Esophagus muscularis mucosa (tissue), 4 donors: ENCODE measurements around the gene AGAP1. TPM values are rescaled to one million over a fixed set of nuclear protein-coding genes. Genes with fewer than 3 reads are reported as not detected.

Experiments
- DNase-seq: peaks from one replicate; pipeline ENCODE4 v3.0.0-alpha.2; 2017; ENCODE audit errors: extremely low spot score
- H3K27ac ChIP-seq, 4 donors: fragments of 200-600 bp; sonication (generic); replicated peaks in 1 of 4; 1 replicate in 3 of 4; 2 replicates in 1 of 4; pipeline ENCODE4 v1.5.1; 2016 to 2019; ENCODE audit warnings: mild to moderate bottlenecking in 1 of 4
- H3K27me3 ChIP-seq, 4 donors: fragments of 200-600 bp; sonication (generic); one replicate each; pipeline versions ENCODE4 v1.5.1 to v1.6.0; 2016 to 2019
- H3K36me3 ChIP-seq, 4 donors: fragments of 200-600 bp; sonication (generic); one replicate each; pipeline ENCODE4 v1.5.1; 2016 to 2019
- H3K4me1 ChIP-seq, 4 donors: fragments of 200-600 bp; sonication (generic); one replicate each; pipeline ENCODE4 v1.5.1; 2016 to 2019
- H3K4me3 ChIP-seq, 4 donors: fragments of 200-600 bp; sonication (generic); 1 replicate in 2 of 4; 2 replicates in 2 of 4; pipeline ENCODE4 v1.5.1; 2016 to 2019; ENCODE audit warnings: mild to moderate bottlenecking in 4 of 4, moderate library complexity in 1 of 4
- H3K9me3 ChIP-seq, 4 donors: fragments of 200-600 bp; sonication (generic); 1 replicate in 3 of 4; 2 replicates in 1 of 4; pipeline ENCODE4 v1.5.1; 2016 to 2019
- EP300 ChIP-seq: sonication (generic); formaldehyde crosslinking; IDR thresholded peaks from one replicate; pipeline ENCODE4 v1.6.1; 2017; ENCODE audit warnings: antibody characterized with exemption
- POLR2A ChIP-seq: fragments of 450-650 bp; IDR thresholded peaks from one replicate; pipeline ENCODE4 v1.6.1; 2017; ENCODE audit warnings: antibody characterized with exemption, moderate library complexity, mild to moderate bottlenecking, low read depth
- POLR2AphosphoS5 ChIP-seq, 2 donors: sonication (generic); formaldehyde crosslinking; IDR thresholded peaks; one replicate each; pipeline ENCODE4 v1.6.1; 2017; ENCODE audit warnings: antibody characterized with exemption in 2 of 2
- WGBS: methylation state at CpG from one replicate; pipeline ENCODE4 v1.1.5; 2018; 5-methylcytosine and 5-hydroxymethylcytosine counted together
- intact Hi-C: fragments of 100-400 bp; cut with DNase I; formaldehyde crosslinking; loops from one replicate; pipeline ENCODE4 v1.15.1; 2023
- total RNA-seq, 4 donors: library from RNA; depleted of rRNA; stranded (reverse); fragments of >200 nt; gene quantifications; one replicate each; pipeline versions ENCODE4 v1.1.0 to v1.2.1, GENCODE V29; 2016
- TF ChIP-seq, protein P1 (sequence below), 3 experiments: fragments of 200-600 bp in 2 of 3; fragments of 450-650 bp in 1 of 3; sonication (generic) in 2 of 3; IDR thresholded peaks; one replicate each; pipeline ENCODE4 v1.5.1; 2017 to 2019; ENCODE audit warnings: antibody characterized with exemption in 3 of 3, mild to moderate bottlenecking in 2 of 3, moderate library complexity in 1 of 3

Gene AGAP1
- total RNA-seq, 4 donors from 2014 or later = 37.9 to 62.4 (median 47.2) TPM

DNA sequence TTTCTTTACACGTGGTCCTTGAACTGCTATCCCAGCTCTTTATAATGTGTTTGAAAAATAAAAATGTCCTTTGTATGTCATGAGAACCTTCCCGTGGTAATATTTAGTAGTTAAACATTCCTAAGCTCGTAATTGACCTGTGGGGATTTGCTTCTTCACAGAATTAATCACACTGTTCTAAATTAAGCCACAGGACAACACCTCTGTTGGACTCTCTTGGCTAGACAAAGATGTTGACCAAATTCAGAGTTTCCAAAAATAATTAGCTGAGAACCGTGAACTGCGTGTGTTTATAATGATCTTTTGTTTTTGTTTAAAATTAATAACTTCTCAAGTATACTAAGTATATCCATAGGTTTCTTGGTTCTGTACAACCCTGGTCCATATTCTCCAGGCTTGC lies 528.3 kb downstream of the AGAP1 start:
- H3K27me3 ChIP-seq = no peaks in the 10 kb centered on the region
- peaks cover 0 to 19% (median 6%) of the 10 kb centered on the region in 4 donors for H3K36me3 ChIP-seq
- no peak for TF ChIP-seq EP300
- TF ChIP-seq, protein P1, sequence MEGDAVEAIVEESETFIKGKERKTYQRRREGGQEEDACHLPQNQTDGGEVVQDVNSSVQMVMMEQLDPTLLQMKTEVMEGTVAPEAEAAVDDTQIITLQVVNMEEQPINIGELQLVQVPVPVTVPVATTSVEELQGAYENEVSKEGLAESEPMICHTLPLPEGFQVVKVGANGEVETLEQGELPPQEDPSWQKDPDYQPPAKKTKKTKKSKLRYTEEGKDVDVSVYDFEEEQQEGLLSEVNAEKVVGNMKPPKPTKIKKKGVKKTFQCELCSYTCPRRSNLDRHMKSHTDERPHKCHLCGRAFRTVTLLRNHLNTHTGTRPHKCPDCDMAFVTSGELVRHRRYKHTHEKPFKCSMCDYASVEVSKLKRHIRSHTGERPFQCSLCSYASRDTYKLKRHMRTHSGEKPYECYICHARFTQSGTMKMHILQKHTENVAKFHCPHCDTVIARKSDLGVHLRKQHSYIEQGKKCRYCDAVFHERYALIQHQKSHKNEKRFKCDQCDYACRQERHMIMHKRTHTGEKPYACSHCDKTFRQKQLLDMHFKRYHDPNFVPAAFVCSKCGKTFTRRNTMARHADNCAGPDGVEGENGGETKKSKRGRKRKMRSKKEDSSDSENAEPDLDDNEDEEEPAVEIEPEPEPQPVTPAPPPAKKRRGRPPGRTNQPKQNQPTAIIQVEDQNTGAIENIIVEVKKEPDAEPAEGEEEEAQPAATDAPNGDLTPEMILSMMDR (IDR thresholded peaks at IDR 0.05) = no peak
- no peak for TF ChIP-seq POLR2A
- TF ChIP-seq POLR2AphosphoS5 (IDR thresholded peaks at IDR 0.05) = no peak
- H3K4me1 ChIP-seq = peaks cover 0 to 24% (median 5%) of the 10 kb centered on the region in 4 donors
- no peaks in the 10 kb centered on the region for H3K9me3 ChIP-seq
- no peak for DNase-seq
- H3K27ac ChIP-seq = no peak overlapping the region
- intact Hi-C loops = no loop called here
- no peak overlapping the region for H3K4me3 ChIP-seq
- WGBS = 58% methylated on average over 5 of the region's 5 CpGs

DNA sequence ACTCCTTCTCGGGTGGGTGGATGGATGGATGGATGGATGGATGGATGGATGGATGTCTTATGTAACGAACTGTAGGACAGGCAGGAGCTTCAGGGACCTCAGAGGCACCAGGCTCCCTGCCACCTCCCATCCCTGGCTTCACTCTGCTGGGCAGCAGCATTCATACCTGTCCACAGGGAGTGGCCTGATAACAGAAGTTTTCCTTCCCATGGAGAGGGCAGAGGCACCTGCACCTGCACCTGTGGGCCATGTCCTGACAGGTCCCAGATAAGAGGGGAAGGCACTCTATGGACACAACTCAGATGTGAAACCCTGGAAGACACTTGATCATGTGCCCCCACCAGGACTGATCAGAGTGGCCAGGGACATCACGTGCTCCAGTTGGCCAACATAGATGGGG lies 532.0 kb downstream of the AGAP1 start:
- Histone ChIP-seq H3K4me3 (no peak overlapping the region), H3K9me3 (no peaks in the 10 kb centered on the region), H3K4me1 (peaks cover 0 to 24% (median 5%) of the 10 kb centered on the region in 4 donors), H3K27ac (no peak overlapping the region), H3K36me3 (no peaks in the 10 kb centered on the region), H3K27me3 (no peaks in the 10 kb centered on the region)
- WGBS = 100% methylated on average over 3 of the region's 3 CpGs
- intact Hi-C loops = no loop called here
- TF ChIP-seq POLR2AphosphoS5 (IDR thresholded peaks at IDR 0.05) (no peak), POLR2A (no peak)
- TF ChIP-seq, protein P1 (IDR thresholded peaks at IDR 0.05) = no peak
- DNase-seq = no peak

DNA sequence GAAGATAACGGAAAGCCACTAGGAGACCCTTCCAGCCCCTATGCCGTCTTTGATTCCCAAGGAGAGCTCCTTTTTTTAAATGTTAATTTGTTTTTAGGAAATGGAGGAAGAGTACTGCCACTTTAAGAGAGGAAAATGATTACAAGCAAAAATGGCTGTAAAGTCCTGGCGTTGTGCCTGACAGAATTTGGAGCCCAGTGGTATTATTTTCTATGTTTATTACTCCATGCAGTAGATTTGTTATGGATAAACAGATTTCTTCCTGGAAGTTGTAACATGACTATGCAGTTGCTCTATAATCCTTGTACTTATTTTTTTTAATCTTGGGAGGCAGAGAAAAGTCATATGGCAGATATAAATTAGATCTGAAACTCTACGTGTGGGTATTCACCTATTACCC lies 533.0 kb downstream of the AGAP1 start:
- intact Hi-C loops = no loop called here
- WGBS = 86% methylated on average over 4 of the region's 4 CpGs
- Histone ChIP-seq H3K36me3 (no peaks in the 10 kb centered on the region), H3K4me1 (peaks cover 0 to 20% (median 3%) of the 10 kb centered on the region in 4 donors), H3K27me3 (no peaks in the 10 kb centered on the region), H3K27ac (no peak overlapping the region), H3K9me3 (no peaks in the 10 kb centered on the region), H3K4me3 (no peak overlapping the region)
- DNase-seq = no peak
- TF ChIP-seq EP300 = no peak
- no peak for TF ChIP-seq POLR2A
- TF ChIP-seq, protein P1 (IDR thresholded peaks at IDR 0.05) = no peak
- TF ChIP-seq POLR2AphosphoS5 (IDR thresholded peaks at IDR 0.05) = no peak

DNA sequence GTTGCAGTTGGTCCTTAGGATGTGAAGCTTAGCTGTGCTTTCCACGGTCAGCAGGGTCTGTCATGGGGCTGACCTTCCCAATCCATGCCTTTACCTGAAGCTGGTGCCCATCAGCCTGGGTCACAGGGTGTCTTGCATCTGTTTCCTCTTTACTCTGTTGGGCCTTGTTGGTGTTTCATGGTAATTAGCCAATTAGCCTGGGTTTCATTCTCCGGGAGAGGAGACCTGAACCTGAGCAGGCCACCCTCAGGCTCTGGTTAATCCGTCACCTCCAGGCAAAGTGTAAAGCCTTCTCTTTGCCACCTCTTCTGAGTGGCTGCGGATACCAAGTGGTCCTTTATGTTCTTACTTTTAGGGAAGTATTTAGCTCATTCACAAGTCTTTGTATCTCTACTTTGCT lies 534.2 kb downstream of the AGAP1 start:
- H3K36me3 ChIP-seq = no peaks in the 10 kb centered on the region
- H3K4me3 ChIP-seq = no peak overlapping the region
- H3K27ac ChIP-seq = no peak overlapping the region
- WGBS = 89% methylated on average over 4 of the region's 4 CpGs
- intact Hi-C loops = no loop called here
- DNase-seq = no peak
- TF ChIP-seq POLR2AphosphoS5 (IDR thresholded peaks at IDR 0.05) (no peak), EP300 (no peak), POLR2A (no peak)
- TF ChIP-seq, protein P1 (IDR thresholded peaks at IDR 0.05) = no peak
- H3K27me3 ChIP-seq = no peaks in the 10 kb centered on the region
- peaks cover 0 to 14% (median 0%) of the 10 kb centered on the region in 4 donors for H3K4me1 ChIP-seq
- no peaks in the 10 kb centered on the region for H3K9me3 ChIP-seq

DNA sequence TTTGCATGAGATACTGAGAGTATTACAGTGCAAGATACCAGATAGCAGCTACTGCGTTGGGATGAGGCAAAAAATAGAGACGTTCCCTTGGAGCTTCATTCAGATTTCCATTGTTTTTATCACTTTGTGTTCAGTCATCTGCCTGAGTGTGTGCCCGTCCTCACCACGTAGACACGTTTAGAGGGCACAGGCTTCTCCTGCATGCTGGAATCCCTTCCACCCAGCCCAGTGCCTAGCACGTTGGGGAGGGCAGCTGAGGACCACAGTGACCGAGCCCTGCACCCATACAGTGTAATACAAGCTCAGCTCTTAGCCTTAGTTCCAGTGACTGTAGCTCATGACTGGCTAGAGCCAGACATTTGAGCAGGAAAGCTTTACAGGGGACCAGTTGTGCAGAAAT lies 539.6 kb downstream of the AGAP1 start:
- peaks cover 0 to 4% (median 0%) of the 10 kb centered on the region in 4 donors for H3K4me1 ChIP-seq
- no peak for TF ChIP-seq POLR2AphosphoS5 (IDR thresholded peaks at IDR 0.05)
- no peak for TF ChIP-seq POLR2A
- TF ChIP-seq EP300 = no peak
- TF ChIP-seq, protein P1 (IDR thresholded peaks at IDR 0.05) = no peak
- no peak overlapping the region for H3K4me3 ChIP-seq
- no peak for DNase-seq
- H3K27ac ChIP-seq = no peak overlapping the region
- no peaks in the 10 kb centered on the region for H3K27me3 ChIP-seq
- 86% methylated on average over 7 of the region's 7 CpGs for WGBS
- intact Hi-C loops = no loop called here
- peaks cover 0 to 23% (median 13%) of the 10 kb centered on the region in 4 donors for H3K36me3 ChIP-seq
- H3K9me3 ChIP-seq = no peaks in the 10 kb centered on the region
